VCaP (cell line): ENCODE data around the gene CYTL1.

ENCODE experiments used
- H3K27ac ChIP-seq: fragments of 450-650 bp; 2 replicates; pipeline ENCODE4 v1.5.1; 2017
- CTCF ChIP-seq: fragments of 450-650 bp; conservative IDR thresholded peaks from 2 replicates; pipeline ENCODE4 v1.5.1; 2017; ENCODE audit warnings: mild to moderate bottlenecking, moderate library complexity

CYTL1 gene

GRCh38 chr4:4980621-4981230 lies 38.5 kb downstream of the CYTL1 start:
- no peak overlapping the region for H3K27ac ChIP-seq
- no peak for TF ChIP-seq CTCF

- no peak overlapping the region for H3K27ac ChIP-seq
- no peak for TF ChIP-seq CTCF
Observed at GRCh38 chr4:4979971-4980370, 39.3 kb downstream of the CYTL1 start.

GRCh38 chr4:4974727-4975126 lies 44.5 kb downstream of the CYTL1 start:
- no peak overlapping the region for H3K27ac ChIP-seq
- TF ChIP-seq CTCF: no peak

- H3K27ac ChIP-seq: no peak overlapping the region
- TF ChIP-seq CTCF: no peak
Observed at GRCh38 chr4:4971796-4972195, 47.5 kb downstream of the CYTL1 start.

GRCh38 chr4:4969298-4969697 lies 50.0 kb downstream of the CYTL1 start:
- TF ChIP-seq CTCF: no peak
- H3K27ac ChIP-seq: no peak overlapping the region

- no peak overlapping the region for H3K27ac ChIP-seq
- no peak for TF ChIP-seq CTCF
Observed at GRCh38 chr4:4968161-4968725, 51.0 kb downstream of the CYTL1 start.
